GM19023 (cell line): ENCODE data around the gene ZSWIM1.

Experiments used
- ATAC-seq: cut with Tn5 transposase; IDR thresholded peaks from one replicate; pipeline ENCODE4 v1.9.1; 2021; ENCODE audit warnings: mild to moderate bottlenecking, moderate library complexity; ENCODE audit not compliant: unreplicated experiment

ZSWIM1 gene

GRCh38 chr20:45880988-45881788 is at the start of gene ZSWIM1:
TSS of gene ZSWIM1 (plus strand) at chr20:45881227. CDS start at chr20:45882593, 1,366 bp downstream.
- peak; percentile 98 for ATAC-seq

GRCh38 chr20:45832619-45833018 is 48.4 kb upstream of the ZSWIM1 start:
- ATAC-seq, result no peak

GRCh38 chr20:45833030-45833882 is 47.8 kb upstream of the ZSWIM1 start, which contains the start of gene SNX21:
TSS of gene SNX21 (plus strand) at chr20:45833799. CDS start at chr20:45833920, 121 bp downstream.
- no peak for ATAC-seq

- ATAC-seq, result no peak
Observed at GRCh38 chr20:45833883-45834796, 46.9 kb upstream of the ZSWIM1 start.

- ATAC-seq, result no peak
Observed at GRCh38 chr20:45834797-45835161, 46.2 kb upstream of the ZSWIM1 start.

GRCh38 chr20:45835329-45835765 is 45.7 kb upstream of the ZSWIM1 start:
- ATAC-seq, result no peak

GRCh38 chr20:45835825-45836224 is 45.2 kb upstream of the ZSWIM1 start:
- no peak for ATAC-seq

- ATAC-seq, result no peak
Observed at GRCh38 chr20:45836841-45837240, 44.2 kb upstream of the ZSWIM1 start.

- ATAC-seq, result no peak
Observed at GRCh38 chr20:45840700-45841198, 40.3 kb upstream of the ZSWIM1 start.

GRCh38 chr20:45841407-45842129 is 39.5 kb upstream of the ZSWIM1 start:
- ATAC-seq, result no peak

- ATAC-seq, result no peak
Observed at GRCh38 chr20:45842169-45842812, 38.7 kb upstream of the ZSWIM1 start.

GRCh38 chr20:45843506-45843905 is 37.5 kb upstream of the ZSWIM1 start:
- no peak for ATAC-seq

GRCh38 chr20:45845452-45845851 is 35.6 kb upstream of the ZSWIM1 start:
- no peak for ATAC-seq

GRCh38 chr20:45848421-45848820 is 32.6 kb upstream of the ZSWIM1 start:
- no peak for ATAC-seq

GRCh38 chr20:45848969-45849582 is 32.0 kb upstream of the ZSWIM1 start:
- no peak for ATAC-seq

- ATAC-seq, result no peak
Observed at GRCh38 chr20:45850238-45850637, 30.8 kb upstream of the ZSWIM1 start.

- ATAC-seq, result no peak
Observed at GRCh38 chr20:45850926-45851325, 30.1 kb upstream of the ZSWIM1 start.

- no peak for ATAC-seq
Observed at GRCh38 chr20:45851501-45851900, 29.5 kb upstream of the ZSWIM1 start.

GRCh38 chr20:45852326-45852725 is 28.7 kb upstream of the ZSWIM1 start:
- ATAC-seq, result no peak
